Measurements from ENCODE around the gene KDM1A. TPM values are rescaled to one million over a fixed set of nuclear protein-coding genes. Genes with fewer than 3 reads are reported as not detected.

KDM1A gene
- total RNA-seq, 2 donors from 2014 or later = 36.6 to 63.6 TPM

GRCh38 chr1:23123528-23123927 is 104.3 kb downstream of the KDM1A start:
- Histone ChIP-seq H3K9me3 (no peaks in the 10 kb centered on the region), H3K27me3 (no peaks in the 10 kb centered on the region), H3K36me3 (replicated peaks in 1 of 2; ENCODE audit: insufficient read depth in 1 of 2, low read depth in 2 of 2) (no peaks in the 10 kb centered on the region), H3K4me1 (peaks cover 19% of the 10 kb centered on the region), H3K27ac (no peak overlapping the region), H3K4me3 (no peak overlapping the region)
- no peak for TF ChIP-seq CTCF (IDR thresholded peaks at IDR 0.05)
- TF ChIP-seq POLR2A (IDR thresholded peaks at IDR 0.05) = no peak
- ATAC-seq (no peak), DNase-seq (no peak)
- intact Hi-C loops (cut with DNase I) = no loop called here

DNA sequence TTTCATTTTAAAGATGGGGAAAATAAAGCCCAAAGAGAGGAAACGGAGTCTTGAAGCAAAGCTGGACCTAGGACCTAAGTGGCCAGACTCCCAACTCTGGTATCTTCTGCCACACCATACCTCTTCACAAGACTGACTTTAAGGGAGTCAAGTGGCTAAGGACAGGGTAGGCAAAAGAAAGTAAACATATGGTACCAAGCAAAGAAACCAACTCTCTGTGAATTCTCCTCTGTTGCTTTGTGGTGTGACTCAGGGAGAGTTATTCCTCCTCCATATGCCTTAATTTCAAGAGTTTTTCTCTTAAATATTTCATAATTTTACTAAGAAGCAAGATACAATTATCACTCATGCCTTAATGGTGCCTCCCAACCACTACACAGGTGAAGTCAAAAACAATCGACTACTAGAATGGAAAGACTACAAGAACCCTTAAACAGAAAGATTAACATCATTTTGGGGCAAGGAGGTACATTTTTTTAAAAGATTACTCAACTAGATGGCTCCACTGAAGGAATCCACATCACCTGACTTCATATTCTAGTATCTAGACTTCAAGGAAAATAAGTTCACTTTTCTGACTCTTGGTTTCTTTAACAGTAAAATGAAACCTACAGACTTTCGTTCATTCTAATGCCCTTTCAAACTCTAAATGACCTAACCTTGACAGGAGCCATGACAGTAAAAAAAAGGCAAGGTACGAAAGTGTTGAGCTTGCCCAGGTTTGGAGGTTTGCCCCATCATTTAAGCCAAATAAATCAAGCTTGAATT is 105.2 kb downstream of the KDM1A start:
- intact Hi-C loops (cut with DNase I) = no loop called here
- Histone ChIP-seq H3K4me1 (peaks cover 19% of the 10 kb centered on the region), H3K4me3 (no peak overlapping the region), H3K9me3 (no peaks in the 10 kb centered on the region), H3K27ac (no peak overlapping the region), H3K36me3 (replicated peaks in 1 of 2; ENCODE audit: insufficient read depth in 1 of 2, low read depth in 2 of 2) (no peaks in the 10 kb centered on the region), H3K27me3 (no peaks in the 10 kb centered on the region)
- DNase-seq = no peak
- no peak for TF ChIP-seq CTCF (IDR thresholded peaks at IDR 0.05)
- TF ChIP-seq POLR2A (IDR thresholded peaks at IDR 0.05) = no peak
- ATAC-seq = no peak
- WGBS, 2 donors = 85 to 92% methylated on average over 4 of the region's 4 CpGs

DNA sequence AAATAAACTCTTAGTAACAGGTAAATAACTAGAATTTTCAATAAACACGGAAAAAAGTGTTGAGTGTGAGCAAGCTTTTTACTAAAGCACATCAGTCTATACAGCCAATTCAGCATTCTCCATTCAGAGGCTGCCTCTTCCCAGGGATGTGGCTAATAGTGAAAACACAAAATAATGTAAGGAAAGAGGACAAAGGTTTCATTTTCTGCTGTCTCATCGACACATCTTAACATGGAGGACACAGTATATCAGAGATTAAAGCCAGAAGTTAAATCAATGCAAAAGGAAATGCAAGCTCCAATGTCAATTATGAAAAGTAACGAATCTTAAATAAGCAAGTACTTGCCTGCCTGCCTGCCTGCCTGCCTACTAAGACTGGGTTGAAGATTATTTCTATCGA is 106.2 kb downstream of the KDM1A start:
- DNase-seq (no peak), ATAC-seq (no peak)
- Histone ChIP-seq H3K4me1 (peaks cover 19% of the 10 kb centered on the region), H3K36me3 (replicated peaks in 1 of 2; ENCODE audit: insufficient read depth in 1 of 2, low read depth in 2 of 2) (no peaks in the 10 kb centered on the region), H3K4me3 (no peak overlapping the region), H3K27me3 (no peaks in the 10 kb centered on the region), H3K27ac (no peak overlapping the region), H3K9me3 (no peaks in the 10 kb centered on the region)
- intact Hi-C loops (cut with DNase I) = no loop called here
- 87 to 96% methylated on average over 4 of the region's 4 CpGs for WGBS, 2 donors
- TF ChIP-seq CTCF (IDR thresholded peaks at IDR 0.05) = no peak
- TF ChIP-seq POLR2A (IDR thresholded peaks at IDR 0.05) = no peak

DNA sequence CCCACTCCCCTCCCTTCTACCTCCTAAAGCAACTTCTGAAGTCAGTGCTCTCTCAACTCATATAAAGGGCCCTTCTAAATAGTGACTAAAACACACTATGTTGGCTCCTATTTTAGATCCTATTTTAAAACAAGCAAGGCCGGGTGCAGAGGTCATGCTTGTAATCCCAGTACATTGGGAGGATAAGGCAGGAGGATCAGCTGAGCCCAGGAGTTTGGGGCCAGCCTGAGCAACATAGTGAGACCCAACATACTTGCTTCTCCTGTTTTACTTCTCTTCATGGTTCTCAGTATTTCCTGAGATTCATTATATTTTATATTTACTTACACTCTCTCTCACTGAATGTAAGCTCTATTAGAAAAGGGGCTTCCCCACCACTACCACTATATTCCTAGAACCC is 106.9 kb downstream of the KDM1A start:
- no peak overlapping the region for H3K4me3 ChIP-seq
- WGBS, 2 donors = 57 to 78% methylated on average over 1 of the region's 1 CpG
- no peaks in the 10 kb centered on the region for H3K27me3 ChIP-seq
- no peak for TF ChIP-seq CTCF (IDR thresholded peaks at IDR 0.05)
- TF ChIP-seq POLR2A (IDR thresholded peaks at IDR 0.05) = no peak
- no peak for ATAC-seq
- intact Hi-C loops (cut with DNase I) = no loop called here
- no peak for DNase-seq
- peaks cover 19% of the 10 kb centered on the region for H3K4me1 ChIP-seq
- H3K9me3 ChIP-seq = no peaks in the 10 kb centered on the region
- no peaks in the 10 kb centered on the region for H3K36me3 ChIP-seq (replicated peaks in 1 of 2; ENCODE audit: insufficient read depth in 1 of 2, low read depth in 2 of 2)
- H3K27ac ChIP-seq = no peak overlapping the region

DNA sequence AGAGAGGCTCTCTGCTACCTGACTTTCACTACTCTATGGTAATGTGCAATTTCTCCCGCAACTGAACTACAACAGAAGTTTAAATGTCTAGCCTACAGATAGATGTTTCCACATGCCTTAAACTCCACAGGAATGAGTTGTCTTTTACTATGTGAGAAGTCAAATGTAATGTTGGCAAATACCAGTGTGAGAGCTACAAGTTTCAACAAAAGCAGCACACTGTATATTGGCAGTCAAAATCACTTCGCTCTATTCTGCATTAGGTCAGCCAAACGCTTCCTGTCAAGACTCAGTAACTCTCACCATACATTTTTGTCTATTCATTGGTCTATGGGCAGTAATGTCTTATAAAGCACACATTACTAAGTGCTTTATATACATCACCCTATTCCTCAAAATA is 107.5 kb downstream of the KDM1A start:
- intact Hi-C loops (cut with DNase I) = no loop called here
- WGBS, 2 donors = 95 to 97% methylated on average over 3 of the region's 3 CpGs
- no peaks in the 10 kb centered on the region for H3K9me3 ChIP-seq

More for the DNA sequence above, 107.5 kb downstream of the KDM1A start:
- Histone ChIP-seq H3K4me3 (no peak overlapping the region), H3K27ac (no peak overlapping the region), H3K36me3 (replicated peaks in 1 of 2; ENCODE audit: insufficient read depth in 1 of 2, low read depth in 2 of 2) (no peaks in the 10 kb centered on the region), H3K4me1 (peaks cover 19% of the 10 kb centered on the region), H3K27me3 (no peaks in the 10 kb centered on the region)
- no peak for DNase-seq
- TF ChIP-seq POLR2A (IDR thresholded peaks at IDR 0.05) = no peak
- no peak for TF ChIP-seq CTCF (IDR thresholded peaks at IDR 0.05)
- ATAC-seq = no peak
